Endothelial cell of umbilical vein (primary cell): ENCODE results near the gene C19orf44. TPM values are rescaled to one million over a fixed set of nuclear protein-coding genes. Genes with fewer than 3 reads are reported as not detected.

Source experiments
- BruUV-seq: library from RNA; stranded (reverse); fragments of 400-500 nt; replicated peaks from 2 replicates; lab custom pipeline; 2021; lab: Mats Ljungman, UMichigan
- CTCF ChIA-PET: fragments of 300-600, 350-600 bp; sonication (Branson Sonifier 250); formaldehyde crosslinking; loops from one replicate; lab custom pipeline; 2021; ENCODE audit warnings: antibody characterized with exemption, inconsistent platforms; lab: Charles Lee
- POLR2A ChIA-PET: fragments of 300-600, 350-600 bp; sonication (Branson Sonifier 250); formaldehyde crosslinking; loops from one replicate; lab custom pipeline; 2021; ENCODE audit warnings: antibody characterized with exemption, inconsistent platforms; lab: Charles Lee
- DNase-seq: peaks from one replicate; pipeline ENCODE4 v3.0.0-alpha.2; 2011; ENCODE audit warnings: low read depth, low spot score
- FAIRE-seq: peaks from 2 replicates; lab custom pipeline; 2011; peaks lifted over from hg19 to GRCh38; lab: Jason Lieb, UNC
- H2AFZ ChIP-seq: 2 replicates; pipeline ENCODE4 v1.6.0; 2012; ENCODE audit warnings: low read depth, low read length, control low read depth, inconsistent platforms
- H3K27ac ChIP-seq: 2 replicates; pipeline ENCODE4 v1.5.1; 2011; ENCODE audit warnings: low read depth, mild to moderate bottlenecking, control low read depth, low read length, moderate library complexity; ENCODE audit not compliant: insufficient read depth
- H3K27me3 ChIP-seq, 2 experiments: 2 replicates each; pipeline versions ENCODE4 v1.6.0 to v1.6.1; 2011; ENCODE audit warnings: low read length in 2 of 2, mixed read lengths in 1 of 2; ENCODE audit not compliant: control insufficient read depth in 2 of 2, insufficient read depth in 2 of 2
- H3K36me3 ChIP-seq, 2 experiments: 2 replicates in 1 of 2; 3 replicates in 1 of 2; pipeline ENCODE4 v1.5.1; 2011; ENCODE audit warnings: low read length in 2 of 2, mild to moderate bottlenecking in 1 of 2, moderate library complexity in 1 of 2; ENCODE audit not compliant: control insufficient read depth in 2 of 2, insufficient read depth in 2 of 2; ENCODE audit errors: extremely low read depth in 1 of 2
- H3K4me1 ChIP-seq: 3 replicates; pipeline ENCODE4 v1.5.1; 2011; ENCODE audit warnings: mild to moderate bottlenecking, low read length; ENCODE audit not compliant: control insufficient read depth, insufficient read depth; ENCODE audit errors: extremely low read depth
- H3K4me2 ChIP-seq: 2 replicates; pipeline ENCODE4 v1.6.1; 2011; ENCODE audit warnings: low read length, control low read depth, mixed read lengths; ENCODE audit not compliant: insufficient read depth
- H3K4me3 ChIP-seq, 3 experiments: fragments of 200-600 bp in 1 of 3; sonication (generic), shearing (Covaris generic) in 1 of 3; replicated peaks in 1 of 3; 2 replicates each; pipeline ENCODE4 v1.5.1; 2011 to 2016; ENCODE audit warnings: control low read depth in 3 of 3, low read length in 3 of 3, mild to moderate bottlenecking in 2 of 3, inconsistent platforms in 1 of 3, low read depth in 1 of 3, moderate library complexity in 1 of 3; ENCODE audit not compliant: insufficient read depth in 1 of 3
- H3K79me2 ChIP-seq: 2 replicates; pipeline ENCODE4 v1.6.0; 2012; ENCODE audit warnings: low read length, inconsistent platforms; ENCODE audit not compliant: control insufficient read depth, insufficient read depth
- H3K9ac ChIP-seq: replicated peaks from 2 replicates; pipeline ENCODE3; 2011; ENCODE audit warnings: low read length, control low read depth; ENCODE audit not compliant: insufficient read depth; ENCODE audit errors: extremely low read depth
- H3K9me1 ChIP-seq: replicated peaks from 3 replicates; pipeline ENCODE4 v1.6.0; 2011; ENCODE audit warnings: mild to moderate bottlenecking, low read length; ENCODE audit not compliant: control insufficient read depth, insufficient read depth; ENCODE audit errors: extremely low read depth
- H3K9me3 ChIP-seq: replicated peaks from 2 replicates; pipeline ENCODE4 v1.5.1; 2012; ENCODE audit warnings: low read length, inconsistent platforms; ENCODE audit not compliant: control insufficient read depth, insufficient read depth
- H4K20me1 ChIP-seq: replicated peaks from 2 replicates; pipeline ENCODE3; 2011; ENCODE audit warnings: mild to moderate bottlenecking, low read length; ENCODE audit not compliant: control insufficient read depth, insufficient read depth; ENCODE audit errors: extremely low read depth
- EZH2 ChIP-seq: IDR thresholded peaks from 2 replicates; pipeline ENCODE4 v1.6.1; 2012; ENCODE audit warnings: borderline replicate concordance, low read depth, mild to moderate bottlenecking, moderate library complexity, low read length, inconsistent platforms; ENCODE audit not compliant: severe bottlenecking
- FOS ChIP-seq: IDR thresholded peaks from 2 replicates; pipeline ENCODE4 v1.6.1; 2011; ENCODE audit warnings: mild to moderate bottlenecking, low read length, moderate library complexity, borderline replicate concordance; ENCODE audit not compliant: insufficient read depth
- GATA2 ChIP-seq: IDR thresholded peaks from 2 replicates; pipeline ENCODE4 v1.7.0; 2011; ENCODE audit warnings: low read depth, mild to moderate bottlenecking, moderate library complexity, mixed read lengths, low read length; ENCODE audit not compliant: insufficient read length, insufficient read depth
- JUN ChIP-seq: IDR thresholded peaks from 2 replicates; pipeline ENCODE4 v1.6.1; 2011; ENCODE audit warnings: borderline replicate concordance, low read depth; ENCODE audit not compliant: insufficient read length, insufficient read depth
- MYC ChIP-seq: IDR thresholded peaks from one replicate; pipeline ENCODE4 v1.6.1; 2011; ENCODE audit warnings: mild to moderate bottlenecking, low read depth, low read length
- POLR2A ChIP-seq: IDR thresholded peaks from 2 replicates; pipeline ENCODE4 v1.6.1; 2012; ENCODE audit warnings: low read depth, mild to moderate bottlenecking, control low read depth, low read length
- POLR2AphosphoS5 ChIP-seq: IDR thresholded peaks from 2 replicates; pipeline ENCODE4 v1.6.1; 2012; ENCODE audit warnings: low read depth, mild to moderate bottlenecking, control low read depth, low read length, moderate library complexity; ENCODE audit not compliant: insufficient read depth
- dilution Hi-C: fragments of 300-500 bp; cut with MboI; formaldehyde crosslinking; loops from one replicate; pipeline ENCODE4 v1.15.0; 2019; ENCODE audit warnings: low sequenced_read_pairs; ENCODE audit not compliant: extremely low pct_ligation_motif_present
- intact Hi-C: fragments of 100-400 bp; cut with micrococcal nuclease; formaldehyde crosslinking; loops from one replicate; pipeline ENCODE4 v1.10.0; 2022
- polyA plus RNA-seq, 4 experiments: library from polyadenylated mRNA; depleted of rRNA in 3 of 4; stranded (reverse) in 3 of 4; unstranded in 1 of 4; fragments of >200 nt; gene quantifications; 2 replicates each; pipeline versions ENCODE4 v1.2.1 to v1.2.3, GENCODE V29; 2011 to 2012; ENCODE audit warnings: missing spikeins in 1 of 4
- total RNA-seq: library from RNA; stranded (reverse); gene quantifications from 2 replicates; pipeline ENCODE4 v1.2.3, GENCODE V29; 2021
- TF ChIP-seq, protein P1 (sequence below): IDR thresholded peaks from 2 replicates; pipeline ENCODE4 v1.6.1; 2011; ENCODE audit not compliant: insufficient read depth, insufficient read length
- TF ChIP-seq, protein P2 (sequence below), 2 donors: IDR thresholded peaks; 1 replicate in 1 of 2; 2 replicates in 1 of 2; pipeline ENCODE4 v1.5.1; 2011; ENCODE audit warnings: low read length in 2 of 2, mild to moderate bottlenecking in 2 of 2, moderate library complexity in 2 of 2, control low read depth in 1 of 2, inconsistent platforms in 1 of 2, low read depth in 1 of 2; ENCODE audit not compliant: insufficient read depth in 1 of 2; ENCODE audit errors: extremely low read depth in 1 of 2

The C19orf44 gene
- total and polyA plus RNA-seq, 2 donors (not counting 3 experiments of a cell fraction or from before 2014, with no cell fraction given): 3.5 to 4.3 TPM

- FAIRE-seq (no peak), DNase-seq (no peak)
- intact Hi-C loops: no loop called here
- no peaks in the 10 kb centered on the region for H3K9me3 ChIP-seq
- ChIA-PET CTCF (interaction anchor here (1.6 kb wide), 1 partner anchor 24 kb away, joined by 5 read pairs; no protein-coding TSS in a partner anchor), POLR2A (no interaction called here)
- no peak overlapping the region for H3K4me2 ChIP-seq
- peaks cover 24% of the 10 kb centered on the region for H3K4me1 ChIP-seq
- no peak overlapping the region for H3K27ac ChIP-seq
- BruUV-seq: no TSS peak
- no peak for TF ChIP-seq POLR2A
- TF ChIP-seq, protein P1, sequence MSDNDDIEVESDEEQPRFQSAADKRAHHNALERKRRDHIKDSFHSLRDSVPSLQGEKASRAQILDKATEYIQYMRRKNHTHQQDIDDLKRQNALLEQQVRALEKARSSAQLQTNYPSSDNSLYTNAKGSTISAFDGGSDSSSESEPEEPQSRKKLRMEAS: no peak
- no peak for TF ChIP-seq JUN
- TF ChIP-seq FOS: no peak
- TF ChIP-seq GATA2: no peak
- TF ChIP-seq, protein P2, sequence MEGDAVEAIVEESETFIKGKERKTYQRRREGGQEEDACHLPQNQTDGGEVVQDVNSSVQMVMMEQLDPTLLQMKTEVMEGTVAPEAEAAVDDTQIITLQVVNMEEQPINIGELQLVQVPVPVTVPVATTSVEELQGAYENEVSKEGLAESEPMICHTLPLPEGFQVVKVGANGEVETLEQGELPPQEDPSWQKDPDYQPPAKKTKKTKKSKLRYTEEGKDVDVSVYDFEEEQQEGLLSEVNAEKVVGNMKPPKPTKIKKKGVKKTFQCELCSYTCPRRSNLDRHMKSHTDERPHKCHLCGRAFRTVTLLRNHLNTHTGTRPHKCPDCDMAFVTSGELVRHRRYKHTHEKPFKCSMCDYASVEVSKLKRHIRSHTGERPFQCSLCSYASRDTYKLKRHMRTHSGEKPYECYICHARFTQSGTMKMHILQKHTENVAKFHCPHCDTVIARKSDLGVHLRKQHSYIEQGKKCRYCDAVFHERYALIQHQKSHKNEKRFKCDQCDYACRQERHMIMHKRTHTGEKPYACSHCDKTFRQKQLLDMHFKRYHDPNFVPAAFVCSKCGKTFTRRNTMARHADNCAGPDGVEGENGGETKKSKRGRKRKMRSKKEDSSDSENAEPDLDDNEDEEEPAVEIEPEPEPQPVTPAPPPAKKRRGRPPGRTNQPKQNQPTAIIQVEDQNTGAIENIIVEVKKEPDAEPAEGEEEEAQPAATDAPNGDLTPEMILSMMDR (IDR thresholded peaks at IDR 0.05; ENCODE audit: extremely low read depth in 1 of 2, insufficient read depth in 1 of 2, low read depth in 1 of 2, low read length in 2 of 2): no peak
- TF ChIP-seq POLR2AphosphoS5: no peak
- TF ChIP-seq MYC: no peak
- no peak for TF ChIP-seq EZH2
- no peaks in the 10 kb centered on the region for H3K27me3 ChIP-seq
- no peak overlapping the region for H2AFZ ChIP-seq
- H3K9ac ChIP-seq: no peak overlapping the region
- dilution Hi-C loops: no loop called here
- peaks cover 63% of the 10 kb centered on the region for H3K79me2 ChIP-seq
- H3K36me3 ChIP-seq: no peaks in the 10 kb centered on the region
- no peak overlapping the region for H3K4me3 ChIP-seq
- H3K9me1 ChIP-seq: no peaks in the 10 kb centered on the region
- no peaks in the 10 kb centered on the region for H4K20me1 ChIP-seq
Observed at GRCh38 chr19:16459680-16460079, 36.5 kb upstream of the C19orf44 start.
